ENCODE data around the gene PRKCD.

Gene PRKCD

DNA sequence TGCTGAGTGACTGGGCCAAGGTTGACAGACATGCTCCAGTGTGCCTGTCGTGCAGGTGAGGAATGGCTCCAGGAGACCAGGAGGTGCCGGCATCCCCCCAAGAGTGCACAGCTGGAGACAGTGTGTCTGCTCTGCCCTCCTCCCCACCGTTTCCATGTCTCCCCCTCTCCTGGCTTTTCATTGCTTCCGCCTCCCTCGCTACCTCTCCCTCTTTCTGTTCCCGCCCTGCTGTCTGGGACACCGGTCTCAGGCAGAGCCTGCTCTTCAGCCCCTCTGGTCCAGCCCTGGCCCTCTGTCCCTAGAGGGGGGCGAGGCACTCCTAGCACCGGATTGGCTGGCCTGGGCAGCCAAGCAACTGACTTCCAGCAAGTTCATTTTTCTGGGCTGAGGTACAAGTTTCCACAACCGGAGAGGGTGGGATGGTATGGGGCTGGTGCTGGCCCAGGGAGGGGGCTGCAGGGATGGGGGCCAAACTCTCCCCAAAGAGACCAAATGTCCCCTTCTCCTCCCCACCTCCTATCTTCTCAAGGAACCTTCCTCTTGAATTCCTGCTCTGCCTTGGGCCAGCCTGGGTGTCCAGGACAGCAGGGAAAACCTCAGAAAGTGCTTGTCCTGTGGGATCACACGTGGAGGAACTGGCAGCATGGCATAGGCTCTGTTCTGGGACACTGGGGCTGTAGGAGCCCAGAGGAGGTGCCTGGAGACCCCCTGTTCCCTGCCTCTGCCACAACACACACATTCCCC lies 32.6 kb downstream of the PRKCD start:
- DNase-seq: no peak

DNA sequence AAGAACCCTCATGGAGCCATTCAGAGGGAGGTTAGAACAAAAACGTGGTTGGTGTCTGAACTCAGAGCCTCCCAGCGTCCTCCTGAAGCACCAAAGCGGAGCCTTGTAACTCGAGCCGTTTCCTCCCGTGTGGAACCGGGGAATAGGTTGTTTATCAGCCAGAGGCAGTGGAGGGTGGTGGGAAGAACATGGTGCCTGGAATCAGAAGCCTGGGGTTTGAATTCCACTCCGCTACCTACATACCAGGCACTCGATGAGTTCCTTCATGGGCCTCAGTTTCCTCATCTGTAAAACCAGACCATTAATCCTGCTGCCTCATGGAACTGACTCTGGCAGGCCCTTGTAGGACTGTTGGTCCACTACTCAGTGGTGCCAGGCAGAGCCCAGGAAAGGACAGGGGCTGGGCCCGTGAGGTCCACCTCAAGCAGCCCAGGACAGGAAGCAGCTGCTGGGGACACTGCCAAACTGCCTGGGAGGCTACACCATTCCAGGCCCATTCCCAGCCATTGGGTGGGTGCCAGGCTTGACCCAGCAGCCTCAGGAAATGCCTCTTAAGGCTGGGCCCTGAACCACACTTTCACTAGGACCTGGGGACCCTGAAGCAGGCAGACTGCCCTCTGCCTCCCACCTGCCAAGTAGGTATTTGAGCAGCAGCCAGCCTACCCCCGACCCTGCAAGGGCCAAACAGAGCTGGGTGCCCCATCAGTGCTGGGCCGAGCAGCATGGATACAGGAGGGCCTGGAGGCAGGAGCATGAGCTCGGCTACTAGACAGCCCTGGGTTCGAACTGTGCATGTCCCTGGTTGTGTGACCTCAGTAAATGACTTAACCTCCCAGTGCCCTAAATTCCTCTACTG lies 33.4 kb downstream of the PRKCD start:
- peak; percentile 4 for DNase-seq

DNA sequence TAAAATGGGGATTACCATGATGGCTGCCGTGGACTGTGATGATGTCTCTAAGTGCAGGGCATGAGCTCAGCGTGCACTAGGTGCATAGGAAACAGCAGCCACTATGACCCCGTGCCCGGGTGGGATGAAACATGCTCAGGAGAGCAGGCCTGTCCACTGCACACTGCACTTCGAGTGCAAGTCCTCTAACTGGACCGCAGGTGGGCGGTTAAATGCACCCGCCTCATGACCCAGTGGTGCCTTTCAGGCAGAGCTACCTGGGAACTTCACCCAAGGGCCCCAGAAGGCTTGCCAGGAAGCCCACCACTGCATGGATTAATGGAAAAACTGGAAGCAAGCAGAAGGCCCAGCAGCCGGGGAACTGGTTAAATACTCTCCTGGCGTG lies 34.0 kb downstream of the PRKCD start:
- no peak for DNase-seq

DNA sequence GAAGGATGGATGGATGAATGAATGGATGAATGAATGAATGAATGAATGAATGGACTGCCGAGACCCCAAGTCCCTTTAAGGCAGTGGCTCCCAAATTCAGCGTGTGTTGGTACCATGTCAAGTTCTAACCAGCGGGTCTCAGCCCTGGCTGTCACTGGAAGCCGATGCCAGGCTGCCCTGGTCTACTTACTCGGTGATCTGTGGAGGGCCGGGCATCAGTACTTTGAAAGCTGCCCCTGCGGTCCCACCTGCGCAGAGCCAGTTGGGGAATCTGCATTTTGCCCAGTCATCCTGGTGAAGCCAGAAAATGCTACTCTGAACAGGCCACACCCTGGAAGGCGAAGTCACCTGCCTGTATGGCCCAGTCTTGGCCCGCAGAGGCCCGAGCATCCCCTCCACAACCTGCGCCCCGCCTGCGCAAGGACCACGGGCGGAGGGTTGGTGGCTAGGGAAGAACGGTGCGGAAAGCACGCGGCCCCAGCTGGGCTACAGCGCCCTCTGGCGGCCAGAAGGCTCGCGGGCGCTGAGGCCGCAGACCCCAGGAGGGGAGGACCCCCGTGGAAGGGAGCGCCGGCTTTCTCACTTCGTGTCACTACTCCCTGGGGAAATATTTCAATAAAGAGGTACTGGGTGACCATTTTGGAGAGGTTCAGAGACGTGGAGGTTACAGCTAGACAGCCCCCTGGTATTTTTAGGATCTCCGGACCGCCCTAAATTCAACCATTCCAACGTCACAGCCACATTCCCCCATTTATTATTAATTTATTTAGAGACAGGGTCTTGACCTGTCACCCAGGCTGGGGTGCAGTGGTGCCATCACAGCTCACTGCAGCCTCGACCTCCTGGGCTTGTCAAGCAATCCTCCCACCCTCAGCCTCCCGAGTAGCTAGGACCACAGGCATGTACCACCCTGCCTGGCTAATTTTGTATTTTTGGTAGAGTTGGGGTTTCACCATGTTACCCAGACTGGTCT lies 34.9 kb downstream of the PRKCD start:
- no peak for DNase-seq

DNA sequence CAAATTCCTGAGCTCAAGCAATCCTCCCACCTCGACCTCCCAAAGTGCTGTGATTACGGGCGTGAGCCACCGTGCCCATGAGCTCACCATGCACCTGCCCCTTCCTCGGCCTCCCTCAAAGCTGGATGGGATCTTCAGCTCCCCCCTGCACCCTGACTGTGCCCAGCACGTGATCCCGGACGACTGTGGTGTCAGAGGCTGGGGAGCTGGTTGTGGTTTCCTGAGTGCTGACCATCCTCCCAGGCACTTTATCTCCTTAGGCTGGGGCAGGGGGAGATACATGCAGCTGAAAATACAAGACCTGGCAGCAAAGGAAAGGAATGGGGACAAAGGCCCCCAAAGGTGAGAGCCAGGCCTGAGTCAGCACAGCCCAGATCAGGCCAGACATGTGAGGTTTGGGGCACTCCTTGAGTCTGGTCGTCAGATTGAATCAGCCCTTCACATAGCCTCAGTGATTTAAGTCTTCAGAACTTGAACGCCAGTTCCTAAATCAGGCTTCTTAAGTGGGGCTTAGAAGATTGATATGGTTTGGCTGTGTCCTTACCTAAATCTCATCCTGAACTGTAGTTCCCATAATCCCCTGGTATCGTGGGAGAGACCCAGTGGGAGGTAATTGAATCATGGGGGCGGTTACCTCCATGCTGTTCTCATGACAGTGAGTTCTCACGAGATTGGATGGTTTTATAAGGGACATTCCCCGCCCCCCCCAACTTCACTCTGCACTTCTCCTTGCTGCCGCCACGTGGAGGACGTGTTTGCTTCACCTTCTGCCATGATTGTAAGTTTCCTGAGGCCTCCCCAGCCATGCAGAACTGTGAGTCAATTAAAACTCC lies 35.8 kb downstream of the PRKCD start:
- DNase-seq: no peak

DNA sequence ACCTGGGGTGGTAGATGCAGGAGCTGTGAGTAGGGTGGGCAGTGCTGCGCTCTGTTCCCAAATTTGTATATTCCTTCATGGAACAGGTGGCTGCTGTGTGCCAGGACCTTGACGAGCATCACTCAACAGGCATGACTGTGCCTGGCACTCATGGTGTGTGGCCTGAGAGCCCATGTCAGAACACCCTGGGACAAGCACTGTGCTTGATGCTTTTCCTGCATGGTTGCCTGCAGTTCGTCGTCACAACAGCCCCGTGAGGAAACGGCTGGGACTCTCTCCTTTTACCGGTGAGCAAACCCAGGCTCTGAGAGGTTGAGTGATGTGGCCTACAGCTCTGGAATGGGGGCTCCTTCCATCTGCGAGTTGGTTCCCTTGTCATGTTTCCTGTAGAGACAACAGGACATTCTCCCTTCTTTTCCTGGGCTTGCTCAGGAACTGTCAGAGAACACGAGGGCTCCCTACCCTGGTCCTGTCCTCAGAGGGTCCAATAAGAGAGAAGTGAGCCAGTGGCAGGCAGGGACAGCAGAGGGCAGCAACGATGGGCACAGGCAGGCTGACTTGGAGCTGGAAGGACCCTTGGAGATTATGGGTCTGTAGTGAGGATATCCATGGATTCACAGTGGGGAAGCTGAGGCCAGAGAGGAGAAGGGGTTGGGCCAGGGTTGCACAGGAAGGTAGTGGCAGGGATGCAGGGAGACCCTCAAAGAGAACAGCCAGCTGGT lies 37.4 kb downstream of the PRKCD start:
- no peak for DNase-seq

DNA sequence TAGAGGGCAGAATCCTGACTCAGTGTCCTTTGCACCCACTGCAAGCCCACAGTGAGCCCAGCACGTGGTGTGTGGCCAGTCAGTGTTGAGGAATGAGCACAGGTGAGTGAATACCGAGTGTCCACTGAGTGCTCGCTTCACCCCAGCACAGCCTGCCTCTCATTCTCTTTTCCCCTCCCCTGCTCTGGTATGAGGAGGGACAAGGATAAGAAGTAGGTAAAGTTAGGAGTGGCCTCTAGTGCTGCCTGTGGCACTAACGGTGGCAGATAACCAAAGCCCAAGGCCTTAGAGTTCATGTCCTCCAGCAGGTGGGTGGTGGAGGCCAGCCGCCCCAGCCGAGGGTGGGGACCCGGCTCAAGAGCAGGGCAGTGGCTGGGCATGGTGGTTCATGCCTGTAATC lies 38.0 kb downstream of the PRKCD start:
- no peak for DNase-seq

DNA sequence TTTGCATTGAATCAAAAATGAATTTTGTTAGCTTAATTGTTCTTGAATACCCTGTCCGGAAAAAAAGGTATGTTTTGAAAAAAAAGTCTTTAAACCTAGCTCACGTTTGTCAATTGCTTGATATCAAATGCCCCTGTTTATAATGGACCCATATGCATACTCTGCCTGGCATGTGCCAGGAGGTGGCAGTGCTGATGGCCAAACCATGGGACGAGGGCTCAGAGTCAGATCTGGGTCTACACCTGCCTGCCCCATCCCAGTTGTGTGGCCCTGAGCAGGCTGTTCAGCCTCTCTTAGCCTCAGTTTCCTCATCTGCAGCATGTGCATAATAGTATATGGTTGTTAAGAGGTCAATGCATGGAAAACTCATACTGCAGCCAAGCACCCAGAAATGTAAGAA lies 38.8 kb downstream of the PRKCD start:
- DNase-seq: no peak

DNA sequence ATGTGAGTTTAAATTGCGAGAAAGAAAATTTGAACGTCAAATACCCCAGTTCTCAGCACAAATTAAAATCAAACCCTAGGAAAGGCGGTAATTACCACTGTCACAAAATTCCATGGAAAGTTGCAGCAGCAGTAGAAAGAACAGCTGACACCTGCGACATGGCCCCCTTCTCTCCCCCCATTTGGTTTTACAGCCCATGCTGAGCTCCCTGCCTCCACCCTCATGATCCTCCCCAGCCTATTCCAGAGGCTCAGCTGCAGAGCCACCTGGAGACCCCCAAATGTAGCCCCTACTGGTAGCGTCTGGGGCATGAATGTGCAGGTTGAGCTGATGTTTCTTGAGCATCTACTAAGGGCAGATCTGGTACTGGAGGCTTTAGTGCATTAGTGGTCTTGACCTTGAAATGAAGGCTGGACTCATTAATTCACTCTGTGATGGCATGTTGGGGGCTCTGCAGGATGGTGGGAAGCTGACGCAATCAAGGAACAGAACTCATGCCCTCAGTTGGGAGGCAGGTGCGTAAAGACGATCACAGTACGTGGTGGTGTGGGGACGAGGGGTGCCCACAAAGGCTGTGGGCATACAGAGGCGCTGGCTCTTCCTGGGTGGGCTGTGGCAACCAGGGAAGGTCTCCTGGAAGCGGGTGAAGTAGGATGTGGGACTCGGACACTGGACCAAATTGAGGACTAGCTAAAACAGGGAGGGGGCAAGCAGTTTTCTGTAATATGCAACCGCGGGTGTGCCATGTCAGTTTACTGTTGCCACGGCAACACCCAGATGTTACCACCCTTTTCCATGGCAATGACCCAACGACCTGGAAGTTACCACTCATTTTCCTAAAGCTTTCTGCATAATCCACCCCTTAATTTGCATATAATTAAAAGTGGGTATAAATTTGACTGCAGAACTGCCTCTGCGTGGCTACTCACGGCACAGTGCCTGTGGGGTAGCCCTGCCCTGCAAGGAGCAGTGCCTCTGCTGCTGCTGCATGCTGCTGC lies 39.8 kb downstream of the PRKCD start:
- DNase-seq: no peak

DNA sequence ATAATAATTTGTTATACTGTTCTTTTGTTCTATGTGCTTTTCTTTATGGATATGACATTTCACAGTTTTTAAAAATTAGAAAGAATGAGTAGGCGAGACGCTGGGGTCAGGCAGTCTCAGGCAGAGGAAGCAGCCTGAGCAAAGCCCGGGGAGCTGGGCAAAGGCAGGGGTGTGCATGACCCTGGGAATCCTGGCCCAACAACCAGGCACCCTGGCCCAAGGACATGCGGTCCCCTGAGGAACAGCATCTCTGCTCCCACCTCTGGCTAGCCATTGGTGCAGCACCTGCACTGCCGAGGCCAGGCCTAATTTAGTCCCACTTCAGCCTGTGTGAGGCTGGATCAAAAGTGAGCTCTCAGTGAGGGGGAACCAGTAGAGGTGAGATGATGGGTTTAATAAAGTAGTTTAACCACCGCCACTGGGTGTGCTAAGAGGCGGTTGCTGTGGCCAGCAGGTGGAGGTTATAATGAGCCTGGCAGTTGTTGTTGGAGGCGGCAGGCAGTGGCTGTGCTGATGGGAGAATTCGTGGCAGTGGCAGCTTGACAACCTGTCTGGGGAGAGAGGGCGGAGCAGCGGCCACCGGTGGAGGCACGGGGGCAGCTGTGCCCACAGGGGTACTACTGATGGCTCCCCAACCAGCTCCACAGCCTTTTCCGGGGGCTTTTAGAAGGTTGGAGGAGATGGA lies 41.5 kb downstream of the PRKCD start:
- DNase-seq: peak; percentile 19

DNA sequence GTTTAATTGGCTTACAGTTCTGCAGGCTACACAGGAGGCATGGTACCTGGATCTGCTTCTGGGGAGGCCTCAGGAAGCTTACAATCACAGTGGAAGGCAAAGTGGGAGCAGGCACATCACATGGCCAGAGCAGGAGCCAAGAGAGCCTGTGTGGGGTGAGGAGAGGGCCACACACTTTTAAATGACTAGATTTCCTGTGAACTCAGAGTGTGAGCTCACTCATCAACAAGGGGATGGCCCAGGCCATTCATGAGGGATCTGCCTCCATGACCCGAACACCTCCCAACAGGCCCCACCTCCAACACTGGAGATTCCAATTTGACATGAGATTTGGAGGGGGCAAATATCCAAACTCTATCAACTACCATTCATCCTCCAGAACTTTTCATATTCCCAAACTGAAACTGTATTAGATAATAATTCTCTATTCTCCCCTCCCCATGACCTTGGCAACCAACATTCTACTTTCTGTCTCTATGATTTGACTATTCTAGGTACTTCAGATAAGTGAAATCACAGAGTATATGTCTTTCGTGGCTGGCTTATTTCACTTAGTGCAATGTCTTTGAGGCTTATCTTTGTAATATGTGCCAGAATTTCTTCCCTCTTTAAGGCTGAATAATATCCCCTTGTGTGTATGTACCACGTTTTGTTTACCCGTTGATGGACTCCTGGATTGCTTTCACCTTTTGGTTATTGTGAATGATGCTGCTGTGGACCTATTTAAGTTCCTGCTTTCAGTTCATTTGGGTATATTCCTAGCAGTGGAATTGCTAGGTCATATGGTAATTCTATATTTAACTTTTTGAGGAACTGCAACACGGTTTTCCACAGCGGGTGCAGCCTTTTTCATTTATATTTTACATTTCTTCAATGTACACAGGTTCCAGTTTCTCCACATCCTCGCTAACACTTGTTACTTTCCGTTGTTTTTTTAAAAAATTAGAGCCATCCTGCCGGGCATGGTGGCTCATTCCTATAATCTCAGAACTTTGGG lies 51.0 kb downstream of the PRKCD start:
- no peak for DNase-seq

DNA sequence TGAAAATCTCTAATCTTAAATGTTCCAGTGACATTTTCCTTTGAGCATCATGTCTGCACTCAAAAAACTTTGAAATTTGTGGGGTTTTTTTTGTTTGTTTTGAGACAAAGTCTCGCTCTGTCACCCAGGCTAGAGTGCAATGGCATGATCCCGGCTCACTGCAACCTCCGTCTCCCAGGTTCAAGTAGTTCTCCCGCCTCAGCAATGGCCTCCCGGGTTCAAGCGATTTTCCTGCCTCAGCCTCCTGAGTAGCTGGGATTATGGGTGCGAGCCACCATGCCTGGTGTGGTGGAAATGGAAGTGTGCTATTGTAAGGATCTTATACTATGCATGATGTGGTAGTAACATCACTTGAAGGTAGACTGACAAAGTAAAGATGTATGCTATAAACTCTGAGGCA lies 52.3 kb downstream of the PRKCD start:
- DNase-seq: no peak

DNA sequence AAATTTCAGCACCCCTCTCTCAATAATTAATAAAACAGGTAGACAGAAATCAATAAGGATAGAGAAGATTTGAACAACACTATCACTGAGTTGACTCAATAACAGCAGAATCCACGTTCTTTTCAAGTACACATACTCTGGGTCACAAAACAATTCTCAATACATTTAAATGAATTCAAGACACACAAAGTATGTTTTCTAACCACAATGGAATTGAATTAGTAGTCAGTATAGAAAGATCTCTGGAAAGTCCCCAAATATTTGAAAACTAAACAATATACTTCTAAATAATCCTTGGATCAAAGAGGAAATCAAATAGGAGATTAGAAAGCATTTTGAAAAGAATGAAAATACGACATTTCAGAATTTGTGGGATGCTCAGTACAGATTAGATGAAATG lies 54.8 kb downstream of the PRKCD start:
- DNase-seq: no peak

DNA sequence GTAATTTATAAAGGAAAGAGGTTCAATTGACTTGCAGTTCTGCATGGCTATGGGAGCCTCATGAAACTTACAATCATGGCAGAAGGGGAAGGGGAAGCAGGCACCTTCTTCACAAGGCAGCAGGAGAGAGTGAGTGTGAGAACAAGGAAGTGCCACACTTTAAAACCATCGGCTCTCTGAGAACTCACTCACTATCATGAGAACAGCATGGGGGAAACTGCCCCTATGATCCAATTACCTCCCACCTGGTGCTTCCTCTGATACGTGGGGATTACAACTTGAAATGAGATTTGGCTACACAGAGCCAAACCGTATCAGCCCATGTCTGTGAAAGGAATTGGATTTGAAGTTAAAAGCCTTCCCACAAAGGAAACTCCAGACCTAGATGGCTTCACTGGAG lies 55.7 kb downstream of the PRKCD start:
- no peak for DNase-seq

DNA sequence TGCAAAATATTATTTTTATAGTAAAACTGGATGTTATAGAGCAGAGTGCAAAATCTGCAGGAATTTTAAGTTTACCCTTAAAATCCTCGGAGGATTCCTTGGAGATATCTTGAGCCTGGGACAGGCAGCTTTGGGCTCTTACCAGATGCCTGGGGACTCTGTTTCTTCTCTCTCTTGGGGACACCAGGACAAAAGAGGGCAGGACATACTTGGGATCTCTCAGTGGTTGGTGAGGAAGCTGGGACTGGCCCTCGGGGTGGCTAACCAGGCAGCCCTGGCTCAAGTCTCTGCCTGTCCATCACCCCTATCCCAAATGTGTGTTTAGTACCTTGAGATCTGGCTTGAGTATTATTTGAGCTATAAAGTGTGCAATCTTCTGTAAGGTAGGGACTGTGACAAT lies 56.2 kb downstream of the PRKCD start:
- no peak for DNase-seq

DNA sequence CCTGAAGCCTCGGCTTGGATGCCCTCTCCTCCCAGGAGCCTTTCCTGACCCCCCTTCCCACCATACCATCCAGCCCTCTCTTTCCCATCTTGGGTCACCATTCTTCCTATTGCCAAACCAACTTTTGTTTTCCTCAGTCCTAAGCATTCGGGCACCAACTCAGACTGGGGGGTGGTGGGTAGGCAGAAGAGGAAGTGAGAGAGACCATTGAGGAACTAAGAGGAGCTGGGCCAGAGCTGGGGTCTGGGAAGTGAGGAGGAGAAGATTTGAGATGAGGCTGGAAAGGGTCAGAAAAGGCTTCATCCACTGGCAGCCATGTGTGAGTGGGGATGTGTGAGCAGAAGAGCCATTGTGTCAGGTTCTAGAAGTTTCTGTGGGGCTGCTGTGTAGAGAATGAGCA lies 57.1 kb downstream of the PRKCD start:
- DNase-seq: no peak

DNA sequence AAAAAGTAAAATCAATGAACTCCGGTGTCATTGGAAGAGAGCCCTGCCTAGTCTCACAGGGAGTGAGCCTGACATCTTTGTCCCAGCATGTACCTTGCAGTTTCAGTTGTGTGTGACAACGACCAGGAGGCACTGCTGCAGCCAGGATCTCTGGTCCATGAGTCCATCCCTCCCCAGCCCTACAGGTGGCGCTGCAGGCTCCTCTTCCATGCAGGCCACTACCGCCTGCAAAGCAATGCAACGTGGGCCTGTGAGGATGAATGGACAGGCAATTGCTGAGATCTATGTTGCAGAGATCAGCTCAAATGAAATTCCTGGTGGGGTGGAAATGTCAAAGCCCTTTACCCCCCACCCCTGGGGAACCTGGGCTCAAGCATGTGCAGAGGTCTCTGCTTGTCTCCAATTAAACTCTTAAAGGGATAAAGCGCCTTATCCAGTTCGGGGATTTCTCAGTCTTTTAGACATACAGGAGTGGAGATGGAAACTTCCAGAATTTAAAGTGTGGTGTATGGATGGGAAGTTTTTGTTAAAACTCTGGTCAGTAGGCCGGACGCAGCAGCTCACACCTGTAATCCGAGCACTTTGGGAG lies 59.0 kb downstream of the PRKCD start:
- no peak for DNase-seq

DNA sequence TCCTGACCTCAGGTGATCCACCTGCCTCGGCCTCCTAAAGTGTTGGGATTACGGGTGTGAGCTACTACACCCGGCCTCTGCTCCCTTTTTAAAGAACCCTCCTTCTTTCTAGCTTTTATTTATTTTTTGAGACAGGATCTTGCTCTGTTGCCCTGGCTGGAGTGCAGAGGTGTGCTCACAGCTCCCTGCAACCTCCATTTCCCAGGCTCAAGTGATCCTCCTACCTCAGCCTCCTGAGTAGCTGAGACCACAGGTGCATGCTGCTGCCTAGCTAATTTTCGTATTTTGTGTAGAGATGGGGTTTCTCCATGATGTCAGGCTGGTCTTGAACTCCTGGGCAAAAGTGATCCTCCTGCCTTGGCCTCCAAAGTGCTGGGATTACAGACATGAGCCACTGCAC lies 60.3 kb downstream of the PRKCD start:
- DNase-seq: no peak

Data from NCI-H187 treated with DMSO at 0.1 percent for 48 hours (cell line).